ENCODE results near the gene ZSCAN30. TPM values are rescaled to one million over a fixed set of nuclear protein-coding genes. Genes with fewer than 3 reads are reported as not detected.

The ZSCAN30 gene
- total RNA-seq, 2 donors from 2014 or later = 19.5 to 45.8 TPM

- DNase-seq (ENCODE audit: low spot score) = no peak
- Histone ChIP-seq H3K27ac (no peak overlapping the region), H3K9me3 (no peaks in the 10 kb centered on the region), H3K4me3 (no peak overlapping the region), H3K36me3 (no peaks in the 10 kb centered on the region), H3K27me3 (replicated peaks; ENCODE audit: insufficient read depth) (no peaks in the 10 kb centered on the region), H3K4me1 (ENCODE audit: control insufficient read depth in 1 of 2, low read depth in 2 of 2) (no peaks in the 10 kb centered on the region)
- TF ChIP-seq CTCF (IDR thresholded peaks at IDR 0.05) = no peak
- no peak for ATAC-seq (ENCODE audit: insufficient number of reproducible peaks, low FRiP score, low read depth)
Measured at GRCh38 chr18:35322486-35323458, 32.7 kb upstream of the ZSCAN30 start.

GRCh38 chr18:35311496-35311895 lies 21.5 kb upstream of the ZSCAN30 start:
- no peak for ATAC-seq (ENCODE audit: insufficient number of reproducible peaks, low FRiP score, low read depth)
- Histone ChIP-seq H3K9me3 (peaks cover 47% of the 10 kb centered on the region), H3K36me3 (peaks cover 9% of the 10 kb centered on the region), H3K27ac (no peak overlapping the region), H3K27me3 (replicated peaks; ENCODE audit: insufficient read depth) (no peaks in the 10 kb centered on the region), H3K4me3 (no peak overlapping the region), H3K4me1 (ENCODE audit: control insufficient read depth in 1 of 2, low read depth in 2 of 2) (no peaks in the 10 kb centered on the region)
- no peak for DNase-seq (ENCODE audit: low spot score)
- no peak for TF ChIP-seq CTCF (IDR thresholded peaks at IDR 0.05)

GRCh38 chr18:35306588-35307250 lies 16.7 kb upstream of the ZSCAN30 start:
- no peak overlapping the region for H3K4me3 ChIP-seq
- no peaks in the 10 kb centered on the region for H3K27me3 ChIP-seq (replicated peaks; ENCODE audit: insufficient read depth)
- DNase-seq (ENCODE audit: low spot score) (no peak), ATAC-seq (ENCODE audit: insufficient number of reproducible peaks, low FRiP score, low read depth) (no peak)
- no peaks in the 10 kb centered on the region for H3K4me1 ChIP-seq (ENCODE audit: control insufficient read depth in 1 of 2, low read depth in 2 of 2)
- peaks cover 83% of the 10 kb centered on the region for H3K9me3 ChIP-seq
- H3K36me3 ChIP-seq = peaks cover 24% of the 10 kb centered on the region
- no peak for TF ChIP-seq CTCF (IDR thresholded peaks at IDR 0.05)
- no peak overlapping the region for H3K27ac ChIP-seq

- no peaks in the 10 kb centered on the region for H3K27me3 ChIP-seq (replicated peaks; ENCODE audit: insufficient read depth)
- H3K36me3 ChIP-seq = peaks cover 33% of the 10 kb centered on the region
- no peak overlapping the region for H3K4me3 ChIP-seq
- H3K27ac ChIP-seq = no peak overlapping the region
- DNase-seq (ENCODE audit: low spot score) (no peak), ATAC-seq (ENCODE audit: insufficient number of reproducible peaks, low FRiP score, low read depth) (no peak)
- no peaks in the 10 kb centered on the region for H3K4me1 ChIP-seq (ENCODE audit: control insufficient read depth in 1 of 2, low read depth in 2 of 2)
- H3K9me3 ChIP-seq = peaks cover 79% of the 10 kb centered on the region
- no peak for TF ChIP-seq CTCF (IDR thresholded peaks at IDR 0.05)
Measured at GRCh38 chr18:35303610-35304009, 13.6 kb upstream of the ZSCAN30 start.

GRCh38 chr18:35296060-35296459 lies 6.0 kb upstream of the ZSCAN30 start:
- Histone ChIP-seq H3K4me1 (ENCODE audit: control insufficient read depth in 1 of 2, low read depth in 2 of 2) (peaks cover 0 to 10% of the 10 kb centered on the region in 2 donors), H3K36me3 (peaks cover 9% of the 10 kb centered on the region), H3K9me3 (peaks cover 6% of the 10 kb centered on the region), H3K27me3 (replicated peaks; ENCODE audit: insufficient read depth) (no peaks in the 10 kb centered on the region), H3K27ac (no peak overlapping the region), H3K4me3 (no peak overlapping the region)
- DNase-seq (ENCODE audit: low spot score) (no peak), ATAC-seq (ENCODE audit: insufficient number of reproducible peaks, low FRiP score, low read depth) (no peak)
- no peak for TF ChIP-seq CTCF (IDR thresholded peaks at IDR 0.05)
